ENCODE results near the gene CNN2.

DNA sequence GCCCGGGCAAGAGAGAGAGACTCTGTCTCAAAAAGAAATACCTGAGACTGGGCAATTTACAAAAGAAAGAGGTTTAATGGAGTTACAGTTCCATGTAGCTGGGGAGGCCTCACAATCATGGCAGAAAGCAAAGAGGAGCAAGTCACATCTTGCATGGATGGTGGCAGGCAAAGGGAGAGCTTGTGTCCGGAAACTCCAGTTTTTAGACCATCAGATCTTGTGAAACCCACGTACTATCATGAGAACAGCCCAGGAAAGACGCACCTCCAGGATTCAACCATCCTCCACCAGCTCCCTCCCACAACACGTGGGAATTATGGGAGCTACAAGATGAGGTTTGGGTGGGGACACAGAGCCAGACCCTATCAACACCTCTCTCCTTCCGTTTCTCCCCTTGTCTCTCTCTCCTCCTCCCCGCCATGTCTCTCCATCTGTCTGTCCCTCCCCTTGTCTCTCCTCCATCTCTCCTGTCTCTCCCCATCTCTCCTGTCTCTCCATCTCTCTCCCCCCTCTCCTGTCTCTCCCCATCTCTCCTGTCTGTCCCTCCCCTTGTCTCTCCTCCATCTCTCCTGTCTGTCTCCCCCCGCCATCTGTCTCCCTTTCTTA, 58.7 kb downstream of the CNN2 start:
- TF ChIP-seq, protein P1, sequence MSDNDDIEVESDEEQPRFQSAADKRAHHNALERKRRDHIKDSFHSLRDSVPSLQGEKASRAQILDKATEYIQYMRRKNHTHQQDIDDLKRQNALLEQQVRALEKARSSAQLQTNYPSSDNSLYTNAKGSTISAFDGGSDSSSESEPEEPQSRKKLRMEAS (IDR thresholded peaks at IDR 0.05), result no peak
- TF ChIP-seq TAF1 (IDR thresholded peaks at IDR 0.05; ENCODE audit: low read depth, low read length), result no peak
- TF ChIP-seq, protein P2, sequence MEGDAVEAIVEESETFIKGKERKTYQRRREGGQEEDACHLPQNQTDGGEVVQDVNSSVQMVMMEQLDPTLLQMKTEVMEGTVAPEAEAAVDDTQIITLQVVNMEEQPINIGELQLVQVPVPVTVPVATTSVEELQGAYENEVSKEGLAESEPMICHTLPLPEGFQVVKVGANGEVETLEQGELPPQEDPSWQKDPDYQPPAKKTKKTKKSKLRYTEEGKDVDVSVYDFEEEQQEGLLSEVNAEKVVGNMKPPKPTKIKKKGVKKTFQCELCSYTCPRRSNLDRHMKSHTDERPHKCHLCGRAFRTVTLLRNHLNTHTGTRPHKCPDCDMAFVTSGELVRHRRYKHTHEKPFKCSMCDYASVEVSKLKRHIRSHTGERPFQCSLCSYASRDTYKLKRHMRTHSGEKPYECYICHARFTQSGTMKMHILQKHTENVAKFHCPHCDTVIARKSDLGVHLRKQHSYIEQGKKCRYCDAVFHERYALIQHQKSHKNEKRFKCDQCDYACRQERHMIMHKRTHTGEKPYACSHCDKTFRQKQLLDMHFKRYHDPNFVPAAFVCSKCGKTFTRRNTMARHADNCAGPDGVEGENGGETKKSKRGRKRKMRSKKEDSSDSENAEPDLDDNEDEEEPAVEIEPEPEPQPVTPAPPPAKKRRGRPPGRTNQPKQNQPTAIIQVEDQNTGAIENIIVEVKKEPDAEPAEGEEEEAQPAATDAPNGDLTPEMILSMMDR (IDR thresholded peaks at IDR 0.05; ENCODE audit: control extremely low read depth in 1 of 3, insufficient read depth in 1 of 3, low read depth in 1 of 3, low read length in 3 of 3), result no peak
- TF ChIP-seq, protein P3, sequence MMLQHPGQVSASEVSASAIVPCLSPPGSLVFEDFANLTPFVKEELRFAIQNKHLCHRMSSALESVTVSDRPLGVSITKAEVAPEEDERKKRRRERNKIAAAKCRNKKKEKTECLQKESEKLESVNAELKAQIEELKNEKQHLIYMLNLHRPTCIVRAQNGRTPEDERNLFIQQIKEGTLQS (IDR thresholded peaks at IDR 0.05; ENCODE audit: insufficient read depth, low read depth, low read length), result no peak
- no peak for TF ChIP-seq RXRA (IDR thresholded peaks at IDR 0.05; ENCODE audit: insufficient read depth, low read depth, low read length)
- no peak for TF ChIP-seq JUND (IDR thresholded peaks at IDR 0.05; ENCODE audit: low read length)

Data from H1 (cell line).